GM23248 (cell line): ENCODE measurements around the gene DSG2.

ENCODE experiments used
- EZH2 ChIP-seq: fragments of 200-600 bp; sonication (generic); IDR thresholded peaks from 2 replicates; pipeline ENCODE4 v1.6.1; 2018; ENCODE audit warnings: antibody characterized with exemption, mild to moderate bottlenecking; ENCODE audit not compliant: insufficient read depth, poor library complexity, severe bottlenecking
- EZH2phosphoT487 ChIP-seq: fragments of 200-600 bp; sonication (generic); IDR thresholded peaks from 2 replicates; pipeline ENCODE4 v1.6.1; 2018; ENCODE audit warnings: antibody characterized with exemption, moderate library complexity, mild to moderate bottlenecking, low read depth; ENCODE audit not compliant: insufficient read depth

GRCh38 chr18:31563778-31564177 is 65.8 kb downstream of the DSG2 start:
- TF ChIP-seq EZH2 (no peak), EZH2phosphoT487 (no peak)
